ENCODE measurements around the gene JDP2.
"Not testable (repeated sequence)": the region's sequence is repeated elsewhere in the genome, so short reads cannot be mapped to it uniquely, and the experiment has no call there.

JDP2 gene

GRCh38 chr14:75470238-75470797, 42.5 kb downstream of the JDP2 start:
- Histone ChIP-seq H3K27ac (no peak overlapping the region), H3K27me3 (no peaks in the 10 kb centered on the region), H3K9ac (no peak overlapping the region), H3K9me3 (no peaks in the 10 kb centered on the region), H3K36me3 (peaks cover 54% of the 10 kb centered on the region), H3K4me1 (peaks cover 55% of the 10 kb centered on the region), H4K20me1 (peaks cover 18% of the 10 kb centered on the region; the same call in 1 of the 2 replicates), H3K4me3 (no peak overlapping the region), H3K4me2 (peak overlapping the region; percentile 29; the same call in 1 of the 2 replicates)
- TF ChIP-seq Cebpa-rat (IDR thresholded peaks at IDR 0.05), result no peak

GRCh38 chr14:75471059-75471458, 43.2 kb downstream of the JDP2 start:
- Histone ChIP-seq H3K36me3 (peaks cover 51% of the 10 kb centered on the region), H3K4me2 (no peak overlapping the region), H3K4me3 (no peak overlapping the region), H3K27me3 (no peaks in the 10 kb centered on the region), H4K20me1 (peaks cover 18% of the 10 kb centered on the region; the same call in 1 of the 2 replicates), H3K9me3 (no peaks in the 10 kb centered on the region), H3K4me1 (peaks cover 53% of the 10 kb centered on the region), H3K9ac (no peak overlapping the region), H3K27ac (no peak overlapping the region)
- TF ChIP-seq Cebpa-rat (IDR thresholded peaks at IDR 0.05), result no peak

- not testable (repeated sequence) for H3K27ac ChIP-seq, H3K4me3 ChIP-seq, H3K9me3 ChIP-seq, H3K27me3 ChIP-seq, H3K9ac ChIP-seq, H4K20me1 ChIP-seq, H3K4me2 ChIP-seq
- H3K36me3 ChIP-seq, result peaks cover 37% of the 10 kb centered on the region
- peaks cover 41% of the 10 kb centered on the region for H3K4me1 ChIP-seq
Measured at GRCh38 chr14:75474127-75474526, 46.3 kb downstream of the JDP2 start.

GRCh38 chr14:75476274-75476995, 48.6 kb downstream of the JDP2 start:
- no peaks in the 10 kb centered on the region for H3K9me3 ChIP-seq
- H3K36me3 ChIP-seq, result peaks cover 15% of the 10 kb centered on the region
- H3K9ac ChIP-seq, result no peak overlapping the region; the same call in 1 of the 2 replicates
- peaks cover 23% of the 10 kb centered on the region for H3K4me1 ChIP-seq
- no peaks in the 10 kb centered on the region for H4K20me1 ChIP-seq
- H3K27me3 ChIP-seq, result no peaks in the 10 kb centered on the region
- no peak for TF ChIP-seq Cebpa-rat (IDR thresholded peaks at IDR 0.05)
- H3K4me3 ChIP-seq, result no peak overlapping the region
- peak overlapping the region; percentile 49 for H3K4me2 ChIP-seq
- H3K27ac ChIP-seq, result no peak overlapping the region

- H3K4me2 ChIP-seq, result no peak overlapping the region
Measured at GRCh38 chr14:75477881-75478280, 50.1 kb downstream of the JDP2 start.

GRCh38 chr14:75479770-75480600, 52.2 kb downstream of the JDP2 start:
- Histone ChIP-seq H4K20me1 (no peaks in the 10 kb centered on the region), H3K4me3 (no peak overlapping the region), H3K4me2 (no peak overlapping the region), H3K36me3 (no peaks in the 10 kb centered on the region), H3K9ac (no peak overlapping the region), H3K9me3 (no peaks in the 10 kb centered on the region), H3K4me1 (peaks cover 23% of the 10 kb centered on the region), H3K27me3 (no peaks in the 10 kb centered on the region), H3K27ac (no peak overlapping the region)
- no peak for TF ChIP-seq Cebpa-rat (IDR thresholded peaks at IDR 0.05)

More at GRCh38 chr14:75477881-75478280, 50.1 kb downstream of the JDP2 start:
- no peak for TF ChIP-seq Cebpa-rat (IDR thresholded peaks at IDR 0.05)
- Histone ChIP-seq H3K9me3 (no peaks in the 10 kb centered on the region), H3K27me3 (no peaks in the 10 kb centered on the region), H3K9ac (no peak overlapping the region), H3K27ac (no peak overlapping the region), H3K4me3 (no peak overlapping the region), H3K4me1 (peaks cover 23% of the 10 kb centered on the region), H4K20me1 (no peaks in the 10 kb centered on the region), H3K36me3 (peaks cover under 1% of the 10 kb centered on the region; the same call in 1 of the 2 replicates)

GRCh38 chr14:75482366-75482765, 54.5 kb downstream of the JDP2 start:
- Histone ChIP-seq H3K36me3 (no peaks in the 10 kb centered on the region), H3K9ac (no peak overlapping the region), H3K27ac (no peak overlapping the region), H3K4me1 (peaks cover 10% of the 10 kb centered on the region), H4K20me1 (no peaks in the 10 kb centered on the region), H3K27me3 (no peaks in the 10 kb centered on the region), H3K4me3 (no peak overlapping the region), H3K4me2 (no peak overlapping the region), H3K9me3 (no peaks in the 10 kb centered on the region)
- TF ChIP-seq Cebpa-rat (IDR thresholded peaks at IDR 0.05), result no peak

GRCh38 chr14:75484711-75485429, 57.0 kb downstream of the JDP2 start:
- Histone ChIP-seq H3K4me2 (no peak overlapping the region), H4K20me1 (no peaks in the 10 kb centered on the region), H3K36me3 (no peaks in the 10 kb centered on the region), H3K9ac (no peak overlapping the region), H3K4me1 (peaks cover 7% of the 10 kb centered on the region; the same call in 1 of the 2 replicates), H3K27me3 (no peaks in the 10 kb centered on the region), H3K4me3 (no peak overlapping the region), H3K9me3 (no peaks in the 10 kb centered on the region), H3K27ac (no peak overlapping the region)
- no peak for TF ChIP-seq Cebpa-rat (IDR thresholded peaks at IDR 0.05)

- Histone ChIP-seq H3K9me3 (no peaks in the 10 kb centered on the region), H3K4me2 (no peak overlapping the region), H3K4me3 (no peak overlapping the region), H3K36me3 (no peaks in the 10 kb centered on the region), H3K27ac (no peak overlapping the region), H3K27me3 (no peaks in the 10 kb centered on the region), H3K9ac (no peak overlapping the region), H4K20me1 (no peaks in the 10 kb centered on the region), H3K4me1 (peaks cover 7% of the 10 kb centered on the region; the same call in 1 of the 2 replicates)
- TF ChIP-seq Cebpa-rat (IDR thresholded peaks at IDR 0.05), result no peak
Measured at GRCh38 chr14:75486318-75486717, 58.5 kb downstream of the JDP2 start.
